Panc1 (cell line): ENCODE measurements around the gene GRAPL.
"Not testable (repeated sequence)": the region's sequence is repeated elsewhere in the genome, so short reads cannot be mapped to it uniquely, and the experiment has no call there.

ENCODE experiments used
- POLR2AphosphoS5 ChIP-seq: IDR thresholded peaks from 2 replicates; pipeline ENCODE4 v1.6.1; 2012; ENCODE audit warnings: mild to moderate bottlenecking, low read depth, low read length, moderate library complexity
- SIN3A ChIP-seq: IDR thresholded peaks from 2 replicates; pipeline ENCODE4 v1.6.1; 2012; ENCODE audit warnings: low read depth, mild to moderate bottlenecking, low read length, moderate library complexity, borderline replicate concordance; ENCODE audit not compliant: insufficient read depth
- TCF7L2 ChIP-seq: IDR thresholded peaks from 2 replicates; pipeline ENCODE4 v1.6.1; 2011; ENCODE audit warnings: mild to moderate bottlenecking, low read depth, low read length, inconsistent platforms
- TF ChIP-seq, protein P1 (sequence below): fragments of 450-650 bp; IDR thresholded peaks from 2 replicates; pipeline ENCODE4 v1.5.1; 2017; ENCODE audit warnings: mild to moderate bottlenecking
- TF ChIP-seq, protein P2 (sequence below), 2 experiments: IDR thresholded peaks; 2 replicates each; pipeline ENCODE4 v1.6.1; 2011 to 2012; ENCODE audit warnings: low read depth in 2 of 2, control low read depth in 1 of 2, low read length in 1 of 2, mild to moderate bottlenecking in 1 of 2, moderate library complexity in 1 of 2; ENCODE audit not compliant: insufficient read depth in 1 of 2

DNA sequence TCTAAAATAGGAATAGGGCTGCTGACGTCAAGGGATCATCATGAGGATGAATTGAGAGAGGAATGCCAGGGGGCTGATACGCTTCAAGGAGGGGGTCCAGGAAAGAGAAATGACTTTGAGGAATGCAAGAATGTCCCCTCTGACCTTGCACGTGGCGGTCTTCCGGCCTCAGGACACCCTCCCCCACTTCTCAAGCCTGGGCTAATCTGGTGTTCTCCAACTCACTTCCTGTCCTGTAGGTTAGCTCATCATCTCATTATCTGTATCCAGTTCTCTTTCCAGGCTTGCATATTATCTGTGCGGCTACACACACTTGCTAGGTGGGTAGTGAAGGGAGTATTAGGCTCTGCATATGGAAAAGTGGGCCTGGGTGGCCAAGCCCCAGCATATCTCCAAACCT is 18.9 kb upstream of the GRAPL start:
- TF ChIP-seq, protein P1, sequence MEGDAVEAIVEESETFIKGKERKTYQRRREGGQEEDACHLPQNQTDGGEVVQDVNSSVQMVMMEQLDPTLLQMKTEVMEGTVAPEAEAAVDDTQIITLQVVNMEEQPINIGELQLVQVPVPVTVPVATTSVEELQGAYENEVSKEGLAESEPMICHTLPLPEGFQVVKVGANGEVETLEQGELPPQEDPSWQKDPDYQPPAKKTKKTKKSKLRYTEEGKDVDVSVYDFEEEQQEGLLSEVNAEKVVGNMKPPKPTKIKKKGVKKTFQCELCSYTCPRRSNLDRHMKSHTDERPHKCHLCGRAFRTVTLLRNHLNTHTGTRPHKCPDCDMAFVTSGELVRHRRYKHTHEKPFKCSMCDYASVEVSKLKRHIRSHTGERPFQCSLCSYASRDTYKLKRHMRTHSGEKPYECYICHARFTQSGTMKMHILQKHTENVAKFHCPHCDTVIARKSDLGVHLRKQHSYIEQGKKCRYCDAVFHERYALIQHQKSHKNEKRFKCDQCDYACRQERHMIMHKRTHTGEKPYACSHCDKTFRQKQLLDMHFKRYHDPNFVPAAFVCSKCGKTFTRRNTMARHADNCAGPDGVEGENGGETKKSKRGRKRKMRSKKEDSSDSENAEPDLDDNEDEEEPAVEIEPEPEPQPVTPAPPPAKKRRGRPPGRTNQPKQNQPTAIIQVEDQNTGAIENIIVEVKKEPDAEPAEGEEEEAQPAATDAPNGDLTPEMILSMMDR, result not testable (repeated sequence)
- TF ChIP-seq, protein P2, sequence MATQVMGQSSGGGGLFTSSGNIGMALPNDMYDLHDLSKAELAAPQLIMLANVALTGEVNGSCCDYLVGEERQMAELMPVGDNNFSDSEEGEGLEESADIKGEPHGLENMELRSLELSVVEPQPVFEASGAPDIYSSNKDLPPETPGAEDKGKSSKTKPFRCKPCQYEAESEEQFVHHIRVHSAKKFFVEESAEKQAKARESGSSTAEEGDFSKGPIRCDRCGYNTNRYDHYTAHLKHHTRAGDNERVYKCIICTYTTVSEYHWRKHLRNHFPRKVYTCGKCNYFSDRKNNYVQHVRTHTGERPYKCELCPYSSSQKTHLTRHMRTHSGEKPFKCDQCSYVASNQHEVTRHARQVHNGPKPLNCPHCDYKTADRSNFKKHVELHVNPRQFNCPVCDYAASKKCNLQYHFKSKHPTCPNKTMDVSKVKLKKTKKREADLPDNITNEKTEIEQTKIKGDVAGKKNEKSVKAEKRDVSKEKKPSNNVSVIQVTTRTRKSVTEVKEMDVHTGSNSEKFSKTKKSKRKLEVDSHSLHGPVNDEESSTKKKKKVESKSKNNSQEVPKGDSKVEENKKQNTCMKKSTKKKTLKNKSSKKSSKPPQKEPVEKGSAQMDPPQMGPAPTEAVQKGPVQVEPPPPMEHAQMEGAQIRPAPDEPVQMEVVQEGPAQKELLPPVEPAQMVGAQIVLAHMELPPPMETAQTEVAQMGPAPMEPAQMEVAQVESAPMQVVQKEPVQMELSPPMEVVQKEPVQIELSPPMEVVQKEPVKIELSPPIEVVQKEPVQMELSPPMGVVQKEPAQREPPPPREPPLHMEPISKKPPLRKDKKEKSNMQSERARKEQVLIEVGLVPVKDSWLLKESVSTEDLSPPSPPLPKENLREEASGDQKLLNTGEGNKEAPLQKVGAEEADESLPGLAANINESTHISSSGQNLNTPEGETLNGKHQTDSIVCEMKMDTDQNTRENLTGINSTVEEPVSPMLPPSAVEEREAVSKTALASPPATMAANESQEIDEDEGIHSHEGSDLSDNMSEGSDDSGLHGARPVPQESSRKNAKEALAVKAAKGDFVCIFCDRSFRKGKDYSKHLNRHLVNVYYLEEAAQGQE (IDR thresholded peaks at IDR 0.05; ENCODE audit: insufficient read depth in 1 of 2, low read depth in 2 of 2, low read length in 1 of 2), result not testable (repeated sequence)
- TF ChIP-seq POLR2AphosphoS5, TCF7L2, SIN3A: not testable (repeated sequence)
